ENCODE measurements around the gene EFL1.
"Not testable (repeated sequence)": the region's sequence is repeated elsewhere in the genome, so short reads cannot be mapped to it uniquely, and the experiment has no call there.

EFL1 gene

GRCh38 chr15:82304778-82305090 is 42.2 kb upstream of the EFL1 start:
- H3K27ac ChIP-seq, result no peak overlapping the region
- no peaks in the 10 kb centered on the region for H3K9me3 ChIP-seq
- no peaks in the 10 kb centered on the region for H3K36me3 ChIP-seq
- TF ChIP-seq CTCF (IDR thresholded peaks at IDR 0.05), result no peak
- no peaks in the 10 kb centered on the region for H3K4me1 ChIP-seq (ENCODE audit: control insufficient read depth in 1 of 2, insufficient read depth in 1 of 2, low read depth in 1 of 2, low read length in 1 of 2)
- no peak overlapping the region for H3K4me3 ChIP-seq (ENCODE audit: low read depth in 1 of 2, low read length in 1 of 2)
- no peaks in the 10 kb centered on the region for H3K27me3 ChIP-seq

- no peak overlapping the region for H3K27ac ChIP-seq
- H3K36me3 ChIP-seq, result no peaks in the 10 kb centered on the region
- no peaks in the 10 kb centered on the region for H3K4me1 ChIP-seq (ENCODE audit: control insufficient read depth in 1 of 2, insufficient read depth in 1 of 2, low read depth in 1 of 2, low read length in 1 of 2)
- no peak overlapping the region for H3K4me3 ChIP-seq (ENCODE audit: low read depth in 1 of 2, low read length in 1 of 2)
- H3K27me3 ChIP-seq, result no peaks in the 10 kb centered on the region
- no peak for TF ChIP-seq CTCF (IDR thresholded peaks at IDR 0.05)
- H3K9me3 ChIP-seq, result no peaks in the 10 kb centered on the region
Measured at GRCh38 chr15:82303956-82304777, 41.6 kb upstream of the EFL1 start.

GRCh38 chr15:82301296-82302016 is 38.9 kb upstream of the EFL1 start:
- Histone ChIP-seq H3K4me3 (ENCODE audit: low read depth in 1 of 2, low read length in 1 of 2) (no peak overlapping the region), H3K9me3 (no peaks in the 10 kb centered on the region), H3K36me3 (no peaks in the 10 kb centered on the region), H3K4me1 (ENCODE audit: control insufficient read depth in 1 of 2, insufficient read depth in 1 of 2, low read depth in 1 of 2, low read length in 1 of 2) (no peaks in the 10 kb centered on the region), H3K27ac (no peak overlapping the region), H3K27me3 (peaks cover 13% of the 10 kb centered on the region)
- no peak for TF ChIP-seq CTCF (IDR thresholded peaks at IDR 0.05)

GRCh38 chr15:82300883-82301282 is 38.3 kb upstream of the EFL1 start:
- H3K9me3 ChIP-seq, result no peaks in the 10 kb centered on the region
- H3K36me3 ChIP-seq, result no peaks in the 10 kb centered on the region
- no peaks in the 10 kb centered on the region for H3K4me1 ChIP-seq (ENCODE audit: control insufficient read depth in 1 of 2, insufficient read depth in 1 of 2, low read depth in 1 of 2, low read length in 1 of 2)
- peaks cover 13% of the 10 kb centered on the region for H3K27me3 ChIP-seq
- no peak overlapping the region for H3K27ac ChIP-seq
- no peak for TF ChIP-seq CTCF (IDR thresholded peaks at IDR 0.05)
- no peak overlapping the region for H3K4me3 ChIP-seq (ENCODE audit: low read depth in 1 of 2, low read length in 1 of 2)

- not testable (repeated sequence) for H3K4me1 ChIP-seq (ENCODE audit: control insufficient read depth in 1 of 2, insufficient read depth in 1 of 2, low read depth in 1 of 2, low read length in 1 of 2); H3K4me3 ChIP-seq (ENCODE audit: low read depth in 1 of 2, low read length in 1 of 2); H3K36me3 ChIP-seq; H3K27ac ChIP-seq; H3K9me3 ChIP-seq
- H3K27me3 ChIP-seq, result peaks cover 13% of the 10 kb centered on the region
Measured at GRCh38 chr15:82300326-82300725, 37.8 kb upstream of the EFL1 start.

- H3K9me3 ChIP-seq; H3K4me3 ChIP-seq (ENCODE audit: low read depth in 1 of 2, low read length in 1 of 2); H3K36me3 ChIP-seq; H3K4me1 ChIP-seq (ENCODE audit: control insufficient read depth in 1 of 2, insufficient read depth in 1 of 2, low read depth in 1 of 2, low read length in 1 of 2); H3K27ac ChIP-seq: not testable (repeated sequence)
- peaks cover 13% of the 10 kb centered on the region for H3K27me3 ChIP-seq
Measured at GRCh38 chr15:82299511-82299914, 37.0 kb upstream of the EFL1 start.

Data from neutrophil (primary cell).